Mucosa of stomach (tissue), 1 donor: Measurements from ENCODE around the gene TUBA3E.
"Not testable (repeated sequence)": the region's sequence is repeated elsewhere in the genome, so short reads cannot be mapped to it uniquely, and the experiment has no call there.

Experiments used
- H3K27me3 ChIP-seq: one replicate; pipeline ENCODE4 v1.7.0; 2013; ENCODE audit warnings: mild to moderate bottlenecking, low read length; ENCODE audit not compliant: control insufficient read depth, insufficient read depth
- H3K36me3 ChIP-seq: one replicate; pipeline ENCODE4 v1.7.0; 2013; ENCODE audit warnings: low read length; ENCODE audit not compliant: control insufficient read depth, insufficient read depth
- H3K4me1 ChIP-seq: one replicate; pipeline ENCODE4 v1.7.0; 2013; ENCODE audit warnings: mild to moderate bottlenecking, low read length; ENCODE audit not compliant: control insufficient read depth, insufficient read depth
- H3K4me3 ChIP-seq: one replicate; pipeline ENCODE4 v1.7.0; 2013; ENCODE audit warnings: low read length
- H3K9ac ChIP-seq: one replicate; pipeline ENCODE4 v1.7.0; 2013; ENCODE audit warnings: mild to moderate bottlenecking, low read length, moderate library complexity
- H3K9me3 ChIP-seq: one replicate; pipeline ENCODE4 v1.7.0; 2013; ENCODE audit warnings: mild to moderate bottlenecking, low read length, moderate library complexity; ENCODE audit not compliant: control insufficient read depth
- donor health status: Pancreatic carcinoma.

Gene TUBA3E

DNA sequence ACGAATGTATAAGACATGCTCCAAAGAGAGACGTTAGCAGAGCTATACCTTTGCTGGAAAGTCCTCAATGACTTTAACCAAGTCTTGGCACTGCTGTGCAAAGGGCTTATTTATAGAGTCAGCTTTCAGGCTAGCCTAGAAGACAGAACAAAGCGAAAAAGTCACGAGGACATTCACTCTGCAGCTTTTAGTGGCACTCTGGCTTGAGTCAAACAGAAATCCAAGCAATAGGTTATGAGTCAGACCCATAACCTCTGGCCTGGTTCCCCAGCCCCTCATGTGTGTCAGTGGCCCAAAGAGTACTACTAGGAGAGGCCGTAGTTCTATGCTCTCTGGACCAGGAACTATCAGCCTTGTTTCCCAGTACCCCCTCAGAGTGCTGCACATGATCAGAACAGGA, 23.4 kb downstream of the TUBA3E start:
- not testable (repeated sequence) for H3K36me3 ChIP-seq, H3K4me3 ChIP-seq, H3K4me1 ChIP-seq, H3K9ac ChIP-seq, H3K9me3 ChIP-seq, H3K27me3 ChIP-seq

DNA sequence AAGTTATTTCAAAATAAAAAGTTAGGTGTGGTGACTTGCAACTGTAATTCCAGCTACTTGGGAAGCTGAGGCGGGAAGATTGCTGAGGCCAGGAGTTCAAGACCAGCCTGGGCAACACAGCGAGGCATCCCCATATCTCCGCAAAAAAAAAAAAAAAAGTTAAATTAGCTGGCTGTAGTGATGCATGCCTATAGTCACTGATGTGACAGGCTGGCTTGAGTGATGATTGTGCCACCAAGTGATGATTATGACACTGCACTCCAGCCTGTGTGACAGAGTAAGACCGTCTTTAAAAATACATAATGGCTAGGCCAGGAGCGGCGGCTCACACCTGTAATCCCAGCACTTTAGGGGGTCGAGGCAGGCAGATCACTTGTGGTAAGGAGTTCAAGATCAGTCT, 28.3 kb downstream of the TUBA3E start:
- Histone ChIP-seq H3K27me3 (no peaks in the 10 kb centered on the region), H3K9me3 (no peaks in the 10 kb centered on the region), H3K9ac (no peak overlapping the region), H3K36me3 (no peaks in the 10 kb centered on the region), H3K4me3 (no peak overlapping the region), H3K4me1 (no peaks in the 10 kb centered on the region)

- not testable (repeated sequence) for H3K4me1 ChIP-seq, H3K36me3 ChIP-seq, H3K4me3 ChIP-seq
Observed at GRCh38 chr2:130169163-130169562, 29.1 kb downstream of the TUBA3E start.

DNA sequence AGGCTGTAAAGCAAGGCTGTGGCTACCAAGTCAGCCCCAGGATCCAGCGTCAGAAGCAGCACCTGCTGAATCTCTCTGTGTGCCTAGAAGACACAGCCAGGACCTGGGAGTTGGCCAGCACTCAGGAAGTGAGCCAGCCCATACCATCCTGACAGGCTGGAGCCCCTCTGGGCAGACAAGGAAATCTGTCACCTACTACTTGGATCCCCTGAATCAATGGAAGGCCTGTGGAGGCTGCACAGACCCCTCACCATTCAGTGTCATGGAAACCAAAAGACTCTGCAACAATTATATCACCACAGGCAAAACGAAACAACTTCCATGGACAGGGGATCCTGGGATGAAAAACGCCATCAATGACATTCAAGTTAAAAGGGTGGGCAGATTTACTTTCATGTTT, 31.6 kb downstream of the TUBA3E start:
- not testable (repeated sequence) for H3K27me3 ChIP-seq, H3K9me3 ChIP-seq, H3K4me1 ChIP-seq, H3K4me3 ChIP-seq, H3K36me3 ChIP-seq, H3K9ac ChIP-seq

More at GRCh38 chr2:130169163-130169562, 29.1 kb downstream of the TUBA3E start:
- H3K9ac ChIP-seq, H3K9me3 ChIP-seq, H3K27me3 ChIP-seq: not testable (repeated sequence)

- Histone ChIP-seq H3K4me1 (no peaks in the 10 kb centered on the region), H3K9ac (no peak overlapping the region), H3K4me3 (no peak overlapping the region)
Observed at GRCh38 chr2:130165293-130166016, 32.8 kb downstream of the TUBA3E start.

DNA sequence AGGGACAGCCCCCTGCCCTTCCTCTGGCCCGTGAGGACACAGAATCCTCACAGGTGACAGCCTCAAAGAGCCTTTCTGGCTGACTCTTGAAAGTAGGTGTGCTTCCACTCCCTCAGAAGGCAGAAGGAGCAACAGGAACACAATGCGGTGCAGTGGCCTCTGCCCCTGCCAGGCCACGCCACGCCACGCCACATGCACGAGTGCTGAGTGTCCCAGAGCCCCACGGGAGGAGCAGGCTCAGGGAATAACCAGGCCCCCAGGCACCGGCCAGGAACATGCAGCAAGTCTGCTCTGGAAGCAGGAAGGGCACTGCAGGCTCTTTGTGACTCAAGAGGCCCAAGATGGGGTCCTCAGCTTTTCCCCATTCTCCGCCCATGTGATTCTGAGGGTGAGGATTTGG, 35.3 kb downstream of the TUBA3E start:
- Histone ChIP-seq H3K4me3 (no peak overlapping the region), H3K36me3 (no peaks in the 10 kb centered on the region), H3K4me1 (no peaks in the 10 kb centered on the region), H3K9me3 (no peaks in the 10 kb centered on the region), H3K9ac (no peak overlapping the region), H3K27me3 (no peaks in the 10 kb centered on the region)

More at GRCh38 chr2:130165293-130166016, 32.8 kb downstream of the TUBA3E start:
- H3K27me3 ChIP-seq, result no peaks in the 10 kb centered on the region
- no peaks in the 10 kb centered on the region for H3K9me3 ChIP-seq
- no peaks in the 10 kb centered on the region for H3K36me3 ChIP-seq

GRCh38 chr2:130162486-130162885, 35.8 kb downstream of the TUBA3E start:
- H3K4me1 ChIP-seq, H3K9ac ChIP-seq, H3K4me3 ChIP-seq, H3K9me3 ChIP-seq, H3K27me3 ChIP-seq, H3K36me3 ChIP-seq: not testable (repeated sequence)

- not testable (repeated sequence) for H3K9ac ChIP-seq, H3K36me3 ChIP-seq, H3K4me1 ChIP-seq, H3K4me3 ChIP-seq, H3K9me3 ChIP-seq, H3K27me3 ChIP-seq
Observed at GRCh38 chr2:130160838-130161705, 37.2 kb downstream of the TUBA3E start.

DNA sequence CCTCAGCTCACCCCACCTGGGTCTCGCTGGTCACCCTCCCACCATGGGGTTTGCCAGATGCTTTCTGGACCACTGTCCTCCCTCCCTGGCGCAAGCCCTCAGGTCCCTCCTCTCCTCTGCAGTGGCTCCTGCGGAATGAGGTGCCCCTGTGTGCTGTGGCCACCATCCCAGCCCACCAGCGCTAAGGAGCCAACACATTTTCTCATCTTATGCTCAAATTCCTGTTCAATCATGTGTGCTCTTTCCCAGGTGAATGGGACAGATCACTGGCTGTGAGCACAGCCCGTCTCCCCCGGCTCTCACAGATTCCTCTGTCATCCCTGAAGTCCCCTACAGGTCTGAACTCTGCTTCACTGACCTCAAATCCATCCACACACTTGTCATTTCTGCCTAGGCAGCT, 38.1 kb downstream of the TUBA3E start:
- H3K4me1 ChIP-seq, result no peaks in the 10 kb centered on the region
- no peak overlapping the region for H3K9ac ChIP-seq
- H3K36me3 ChIP-seq, result no peaks in the 10 kb centered on the region
- H3K4me3 ChIP-seq, result no peak overlapping the region
- H3K9me3 ChIP-seq, result no peaks in the 10 kb centered on the region
- no peaks in the 10 kb centered on the region for H3K27me3 ChIP-seq

- H3K36me3 ChIP-seq, H3K4me3 ChIP-seq, H3K27me3 ChIP-seq, H3K4me1 ChIP-seq, H3K9ac ChIP-seq, H3K9me3 ChIP-seq: not testable (repeated sequence)
Observed at GRCh38 chr2:130159376-130159775, 38.9 kb downstream of the TUBA3E start.

DNA sequence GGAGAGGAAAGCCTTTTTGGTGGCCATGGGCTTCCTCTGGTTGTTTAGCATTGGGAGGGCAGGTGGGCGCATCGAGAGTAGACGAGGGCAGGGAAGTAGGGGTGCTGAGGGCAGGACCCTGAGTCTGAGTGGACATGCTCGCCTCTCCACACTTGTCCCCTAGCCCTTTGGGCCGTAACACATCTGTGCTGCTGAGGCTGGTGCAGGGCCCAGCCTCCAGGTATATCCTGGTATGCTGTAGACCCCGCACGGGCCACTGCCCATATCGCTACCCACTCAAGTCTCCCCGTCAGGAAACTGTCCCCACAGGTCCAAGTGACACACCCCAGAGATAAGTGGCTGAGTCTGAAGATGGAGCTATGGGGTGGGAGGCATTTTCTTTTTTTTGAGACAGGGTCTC, 39.6 kb downstream of the TUBA3E start:
- Histone ChIP-seq H3K9ac (no peak overlapping the region), H3K36me3 (no peaks in the 10 kb centered on the region), H3K27me3 (no peaks in the 10 kb centered on the region), H3K4me1 (no peaks in the 10 kb centered on the region), H3K4me3 (no peak overlapping the region), H3K9me3 (no peaks in the 10 kb centered on the region)

DNA sequence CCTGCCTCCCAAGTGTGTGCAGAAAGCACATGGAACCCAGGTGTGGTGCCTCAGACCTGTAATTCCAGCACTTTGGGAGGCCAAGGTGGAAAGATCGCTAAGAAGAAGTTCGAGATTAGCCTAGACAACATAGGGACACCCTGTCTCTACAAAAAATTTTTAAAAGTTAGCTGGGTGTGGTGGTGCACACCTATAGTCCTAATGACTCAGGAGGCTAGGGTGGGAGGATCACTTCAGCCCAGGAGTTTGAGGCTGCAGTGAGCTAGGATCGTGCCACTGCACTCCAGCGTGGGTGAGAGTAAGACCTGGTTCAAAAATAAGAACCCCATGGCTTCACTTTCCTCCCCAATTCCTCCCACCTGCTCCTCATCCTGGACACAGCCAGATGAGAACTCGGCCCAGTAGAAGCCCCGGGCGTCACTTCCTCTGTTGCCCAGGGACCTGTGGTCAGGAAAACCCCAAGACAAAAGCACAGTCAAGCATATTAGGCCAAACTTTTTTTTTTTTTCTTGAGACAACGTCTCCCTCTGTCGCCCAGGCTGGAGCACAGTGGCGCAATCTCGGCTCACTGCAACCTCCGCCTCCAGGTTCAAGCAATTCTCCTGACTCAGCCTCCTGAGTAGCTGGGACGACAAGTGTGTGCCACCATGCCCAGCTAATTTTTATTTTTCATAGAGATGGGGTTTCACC, 40.3 kb downstream of the TUBA3E start:
- H3K4me3 ChIP-seq, H3K27me3 ChIP-seq, H3K4me1 ChIP-seq, H3K9me3 ChIP-seq, H3K9ac ChIP-seq, H3K36me3 ChIP-seq: not testable (repeated sequence)
